Panc1 (cell line): ENCODE measurements around the gene ZNF43. TPM values are rescaled to one million over a fixed set of nuclear protein-coding genes. Genes with fewer than 3 reads are reported as not detected.
"Not testable (repeated sequence)": the region's sequence is repeated elsewhere in the genome, so short reads cannot be mapped to it uniquely, and the experiment has no call there.

Experiments used
- ATAC-seq: fragments of 200-7000 bp; cut with Tn5 transposase; 2 replicates; pipeline ENCODE4 v1.9.1; 2020; ENCODE audit warnings: mild to moderate bottlenecking, moderate library complexity
- BruUV-seq: library from RNA; stranded (reverse); fragments of 400-500 nt; replicated peaks from 2 replicates; lab custom pipeline; 2021; lab: Mats Ljungman, UMichigan
- CTCF ChIA-PET: fragments of 300-600 bp; sonication (Branson Sonifier 250); formaldehyde crosslinking; loops from one replicate; lab custom pipeline; 2022; ENCODE audit warnings: antibody characterized with exemption; lab: Charles Lee
- POLR2A ChIA-PET: fragments of 300-600 bp; sonication (Branson Sonifier 250); formaldehyde crosslinking; loops from one replicate; lab custom pipeline; 2022; ENCODE audit warnings: antibody characterized with exemption; lab: Charles Lee
- DNase-seq: peaks from one replicate; pipeline ENCODE4 v3.0.0-alpha.2; 2010; ENCODE audit warnings: low read depth, low spot score
- H3K27ac ChIP-seq: 2 replicates; pipeline ENCODE4 v1.5.1; 2011; ENCODE audit warnings: mild to moderate bottlenecking, low read length, inconsistent platforms
- H3K27me3 ChIP-seq: fragments of 200-500 bp; sonication (Bioruptor generic); 2 replicates; pipeline ENCODE4 v1.6.0; 2014; ENCODE audit warnings: low read length, inconsistent platforms; ENCODE audit not compliant: control insufficient read depth, insufficient read depth
- H3K36me3 ChIP-seq: fragments of 200-500 bp; sonication (Bioruptor generic); 2 replicates; pipeline ENCODE4 v1.5.1; 2014; ENCODE audit warnings: inconsistent platforms, mild to moderate bottlenecking, low read length, moderate library complexity; ENCODE audit not compliant: control insufficient read depth, insufficient read depth
- H3K4me1 ChIP-seq: 2 replicates; pipeline ENCODE4 v1.5.1; 2011; ENCODE audit warnings: inconsistent platforms, mild to moderate bottlenecking, low read length, moderate library complexity; ENCODE audit not compliant: control insufficient read depth, insufficient read depth
- H3K4me3 ChIP-seq, 2 experiments: 2 replicates each; pipeline ENCODE4 v1.5.1; 2011 to 2012; ENCODE audit warnings: low read depth in 2 of 2, low read length in 2 of 2, mild to moderate bottlenecking in 2 of 2, inconsistent platforms in 1 of 2, moderate library complexity in 1 of 2
- H3K9me3 ChIP-seq: fragments of 200-500 bp; sonication (Bioruptor generic); 2 replicates; pipeline ENCODE4 v1.5.1; 2014; ENCODE audit warnings: low read depth, mild to moderate bottlenecking, inconsistent platforms, low read length, moderate library complexity; ENCODE audit not compliant: control insufficient read depth, insufficient read depth
- SIN3A ChIP-seq: IDR thresholded peaks from 2 replicates; pipeline ENCODE4 v1.6.1; 2012; ENCODE audit warnings: low read depth, mild to moderate bottlenecking, low read length, moderate library complexity, borderline replicate concordance; ENCODE audit not compliant: insufficient read depth
- in situ Hi-C: cut with HindIII; loops from 2 replicates; pipeline ENCODE4 v1.10.0; 2016; ENCODE audit warnings: low sequenced_read_pairs, low pct_unique_long_range_greater_than_20kb
- intact Hi-C: fragments of 100-400 bp; cut with micrococcal nuclease; formaldehyde crosslinking; loops from one replicate; pipeline ENCODE4 v1.10.0; 2022; ENCODE audit not compliant: unreplicated experiment
- total RNA-seq: library from RNA; stranded (reverse); gene quantifications from one replicate; pipeline ENCODE4 v1.2.1, GENCODE V29; 2021; ENCODE audit not compliant: unreplicated experiment
- TF ChIP-seq, protein P1 (sequence below): fragments of 450-650 bp; IDR thresholded peaks from 2 replicates; pipeline ENCODE4 v1.5.1; 2017; ENCODE audit warnings: mild to moderate bottlenecking

The ZNF43 gene
- total RNA-seq, 1 experiment from 2014 or later: 27.7 TPM

DNA sequence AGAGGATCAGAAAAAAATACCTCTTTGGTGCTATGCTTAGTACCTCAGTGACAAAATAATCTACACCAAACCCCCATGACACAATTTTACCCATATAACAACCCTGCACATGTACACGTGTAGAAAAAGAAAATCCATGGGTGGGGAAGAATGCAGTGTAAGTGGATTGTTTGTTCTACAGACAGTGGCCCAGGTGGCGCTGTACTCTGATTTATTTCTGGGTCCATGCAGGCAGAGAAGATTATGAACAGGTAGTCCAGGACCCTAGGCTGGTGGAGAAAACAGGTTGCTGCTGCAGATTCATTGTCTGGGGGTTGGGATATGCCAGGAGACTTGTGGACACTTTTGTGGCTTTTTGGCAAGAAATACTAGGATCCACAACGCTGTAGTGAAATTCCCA is 77.7 kb downstream of the ZNF43 start:
- no peak for TF ChIP-seq SIN3A
- TF ChIP-seq, protein P1, sequence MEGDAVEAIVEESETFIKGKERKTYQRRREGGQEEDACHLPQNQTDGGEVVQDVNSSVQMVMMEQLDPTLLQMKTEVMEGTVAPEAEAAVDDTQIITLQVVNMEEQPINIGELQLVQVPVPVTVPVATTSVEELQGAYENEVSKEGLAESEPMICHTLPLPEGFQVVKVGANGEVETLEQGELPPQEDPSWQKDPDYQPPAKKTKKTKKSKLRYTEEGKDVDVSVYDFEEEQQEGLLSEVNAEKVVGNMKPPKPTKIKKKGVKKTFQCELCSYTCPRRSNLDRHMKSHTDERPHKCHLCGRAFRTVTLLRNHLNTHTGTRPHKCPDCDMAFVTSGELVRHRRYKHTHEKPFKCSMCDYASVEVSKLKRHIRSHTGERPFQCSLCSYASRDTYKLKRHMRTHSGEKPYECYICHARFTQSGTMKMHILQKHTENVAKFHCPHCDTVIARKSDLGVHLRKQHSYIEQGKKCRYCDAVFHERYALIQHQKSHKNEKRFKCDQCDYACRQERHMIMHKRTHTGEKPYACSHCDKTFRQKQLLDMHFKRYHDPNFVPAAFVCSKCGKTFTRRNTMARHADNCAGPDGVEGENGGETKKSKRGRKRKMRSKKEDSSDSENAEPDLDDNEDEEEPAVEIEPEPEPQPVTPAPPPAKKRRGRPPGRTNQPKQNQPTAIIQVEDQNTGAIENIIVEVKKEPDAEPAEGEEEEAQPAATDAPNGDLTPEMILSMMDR: no peak; the same call in 1 of the 2 replicates
- no TSS peak for BruUV-seq
- CTCF ChIA-PET: no interaction called here

DNA sequence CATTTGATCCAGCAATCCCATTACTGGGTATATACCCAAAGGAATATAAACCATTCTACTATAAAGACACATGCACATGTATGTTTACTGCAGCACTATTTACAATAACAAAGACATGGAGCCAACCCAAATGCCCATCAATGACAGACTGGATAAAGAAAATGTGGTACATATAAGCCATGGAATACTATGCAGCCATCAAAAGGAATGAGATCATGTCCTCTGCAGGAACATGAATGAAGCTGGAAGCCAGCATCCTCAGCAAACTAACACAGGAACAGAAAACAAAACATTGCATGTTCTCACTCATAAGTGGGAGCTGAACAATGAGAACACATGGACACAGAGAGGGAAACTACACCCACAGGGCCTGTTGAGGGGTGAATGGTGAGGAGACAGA is 80.4 kb downstream of the ZNF43 start:
- ATAC-seq, H3K4me1 ChIP-seq, BruUV-seq, H3K4me3 ChIP-seq, H3K27ac ChIP-seq, intact Hi-C loops, H3K27me3 ChIP-seq, in situ Hi-C loops, H3K36me3 ChIP-seq, CTCF ChIA-PET, DNase-seq, POLR2A ChIA-PET, H3K9me3 ChIP-seq: not testable (repeated sequence)

More for the DNA sequence above, 77.7 kb downstream of the ZNF43 start:
- Histone ChIP-seq H3K9me3 (no peaks in the 10 kb centered on the region), H3K4me1 (no peaks in the 10 kb centered on the region), H3K27ac (no peak overlapping the region), H3K36me3 (peaks cover 6% of the 10 kb centered on the region; the same call in 1 of the 2 replicates), H3K27me3 (no peaks in the 10 kb centered on the region), H3K4me3 (no peak overlapping the region)
- POLR2A ChIA-PET: no interaction called here
- intact Hi-C loops: no loop called here
- in situ Hi-C loops: no loop called here
- ATAC-seq (no peak), DNase-seq (no peak)

Other genes with a start within 250 kb of the ZNF43 start
- 12.1 TPM for gene ZNF100, start 68.6 kb downstream of the ZNF43 start, total RNA-seq
- gene ZNF208, start 174.8 kb upstream of the ZNF43 start, total RNA-seq: not detected
- gene ZNF257, start 216.3 kb upstream of the ZNF43 start, total RNA-seq: not detected